Thyroid gland (tissue), 4 donors: ENCODE data around the gene SYCE1. TPM values are rescaled to one million over a fixed set of nuclear protein-coding genes. Genes with fewer than 3 reads are reported as not detected.

Experiments used
- DNase-seq, 2 donors: peaks; one replicate each; pipeline ENCODE4 v3.0.0-alpha.2; 2019
- H3K27ac ChIP-seq, 3 donors: fragments of 200-600 bp; sonication (generic); 1 replicate in 2 of 3; 2 replicates in 1 of 3; pipeline ENCODE4 v1.5.1; 2016 to 2019; ENCODE audit warnings: mild to moderate bottlenecking in 1 of 3, moderate library complexity in 1 of 3
- H3K27me3 ChIP-seq: fragments of 200-600 bp; sonication (generic); one replicate; pipeline ENCODE4 v1.5.1; 2019
- H3K36me3 ChIP-seq, 2 donors: fragments of 200-600 bp; sonication (generic); one replicate each; pipeline ENCODE4 v1.5.1; 2016 to 2019
- H3K4me1 ChIP-seq, 2 donors: fragments of 200-600 bp; sonication (generic); one replicate each; pipeline ENCODE4 v1.5.1; 2017 to 2019
- H3K4me3 ChIP-seq, 3 donors: fragments of 200-600 bp; sonication (generic); replicated peaks in 1 of 3; 1 replicate in 2 of 3; 2 replicates in 1 of 3; pipeline ENCODE4 v1.5.1; 2016; ENCODE audit warnings: mild to moderate bottlenecking in 1 of 3
- H3K9me3 ChIP-seq: fragments of 200-600 bp; sonication (generic); one replicate; pipeline ENCODE4 v1.5.1; 2017
- CTCF ChIP-seq, 6 experiments: fragments of 200-600 bp in 3 of 6; fragments of 450-650 bp in 3 of 6; sonication (generic) in 3 of 6; IDR thresholded peaks; one replicate each; pipeline ENCODE4 v1.5.1; 2016 to 2019; ENCODE audit warnings: antibody characterized with exemption in 6 of 6, mild to moderate bottlenecking in 2 of 6, inconsistent platforms in 1 of 6, moderate library complexity in 1 of 6
- POLR2A ChIP-seq, 2 donors: fragments of 450-650 bp; IDR thresholded peaks; one replicate each; pipeline ENCODE4 v1.6.1; 2017; ENCODE audit warnings: antibody characterized with exemption in 2 of 2, mild to moderate bottlenecking in 2 of 2, moderate library complexity in 1 of 2
- WGBS, 2 donors: methylation state at CpG; one replicate each; pipeline ENCODE4 v1.1.5; 2017; 5-methylcytosine and 5-hydroxymethylcytosine counted together
- intact Hi-C: fragments of 100-400 bp; cut with DNase I; formaldehyde crosslinking; loops from one replicate; pipeline ENCODE4 v1.15.1; 2023
- total RNA-seq, 4 donors: library from RNA; depleted of rRNA; stranded (reverse); fragments of >200 nt; gene quantifications; one replicate each; pipeline ENCODE4 v1.2.3, GENCODE V29; 2016

Gene SYCE1
- 1 to 10 TPM in 2 of 4 donors, not detected in 2; 1.0 to 6.4 TPM for total RNA-seq

DNA sequence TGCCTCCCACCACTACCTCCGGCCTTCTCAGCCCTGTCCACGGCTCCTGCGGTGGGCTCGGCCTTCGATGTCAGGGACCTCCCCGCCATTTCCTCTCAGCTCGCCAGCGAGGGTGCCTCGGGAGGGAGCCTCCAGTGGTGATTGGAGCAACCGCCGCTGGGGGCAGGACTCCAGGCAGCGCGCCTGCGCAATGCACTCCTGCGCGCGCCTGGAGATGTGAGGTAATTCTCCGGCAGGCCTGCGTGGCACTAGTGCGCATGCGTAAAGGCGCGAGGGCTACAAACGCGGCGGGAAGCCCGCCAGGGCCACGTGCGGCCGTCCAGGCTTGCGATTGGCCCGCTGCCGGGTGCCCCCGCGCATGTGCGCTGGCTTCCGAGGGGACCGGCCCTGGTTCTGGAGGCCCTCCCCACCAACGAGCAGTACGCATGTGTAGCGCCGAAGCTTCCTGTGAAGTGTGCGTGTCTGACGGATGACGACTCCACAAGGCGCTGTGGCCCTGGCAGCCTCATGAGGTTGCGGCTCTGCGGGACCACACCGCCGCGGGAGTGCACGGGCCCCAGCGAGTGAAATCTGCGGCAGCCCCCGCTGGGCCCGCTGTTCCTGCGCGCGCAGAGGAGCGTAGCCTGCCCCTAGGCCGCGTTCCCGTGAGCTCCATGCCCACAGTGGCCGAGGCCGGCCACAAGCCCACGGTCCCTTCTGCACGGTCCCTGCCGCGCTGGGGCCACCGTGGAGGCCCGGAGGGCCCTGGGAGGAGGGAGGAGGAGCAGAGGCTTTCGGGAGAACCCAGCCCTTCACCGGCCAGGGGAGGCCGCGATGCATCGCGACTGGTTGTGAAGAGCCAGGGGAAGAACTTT, at the start of gene SYCE1:
Gene SYCE1 (minus strand): TSS at position 143 of the 854 bp plus-strand sequence. CDS start 54 bp downstream, at position 89.
- intact Hi-C loops = no loop called here
- TF ChIP-seq CTCF (IDR thresholded peaks at IDR 0.05) (peak in 1 of 6 experiments; percentile 36), POLR2A (IDR thresholded peaks at IDR 0.05) (no peak)
- Histone ChIP-seq H3K36me3 (no peaks in the 10 kb centered on the region), H3K27ac (no peak within 1 kb of the TSS), H3K4me1 (no peaks in the 10 kb centered on the region), H3K27me3 (no peaks in the 10 kb centered on the region), H3K4me3 (peak within 1 kb of the TSS in 1 of 3 donors; percentile 25), H3K9me3 (no peaks in the 10 kb centered on the region)
- DNase-seq = peak in 1 of 2 donors; percentile 89
- 43 to 67% methylated on average over 10 to 53 of the region's 77 CpGs for WGBS, 2 donors

GRCh38 chr10:133614830-133615580, 49.6 kb upstream of the SYCE1 start:
- H3K4me3 ChIP-seq = no peak overlapping the region
- 77 to 78% methylated on average over 10 of the region's 10 CpGs for WGBS, 2 donors
- H3K27ac ChIP-seq = no peak overlapping the region
- no peaks in the 10 kb centered on the region for H3K9me3 ChIP-seq
- intact Hi-C loops = no loop called here
- peak; percentile 66 to 81 for DNase-seq
- TF ChIP-seq POLR2A (IDR thresholded peaks at IDR 0.05) = no peak
- no peak for TF ChIP-seq CTCF (IDR thresholded peaks at IDR 0.05)
- no peaks in the 10 kb centered on the region for H3K27me3 ChIP-seq
- peaks cover 0 to 8% of the 10 kb centered on the region in 2 donors for H3K4me1 ChIP-seq
- no peaks in the 10 kb centered on the region for H3K36me3 ChIP-seq

DNA sequence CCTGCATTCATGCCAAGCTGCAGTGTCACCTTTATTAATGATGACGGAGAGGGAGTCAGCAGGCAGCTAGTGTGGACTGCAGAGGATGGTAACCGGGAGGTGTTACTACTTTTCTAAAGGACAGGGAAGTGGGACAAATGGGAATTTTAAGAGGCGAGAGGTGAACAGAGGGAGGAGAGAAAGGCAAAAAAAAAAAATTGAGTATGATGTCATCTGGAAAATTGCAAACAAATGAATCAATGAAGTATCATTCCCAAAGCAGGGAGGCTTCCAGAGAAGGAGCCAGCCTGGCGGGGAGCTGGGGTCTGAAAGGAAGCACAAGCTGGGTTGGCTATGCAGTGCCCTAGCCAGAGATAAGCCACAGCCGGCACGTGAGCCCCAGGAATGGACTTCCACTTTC, 48.3 kb upstream of the SYCE1 start:
- TF ChIP-seq CTCF (IDR thresholded peaks at IDR 0.05) (no peak), POLR2A (IDR thresholded peaks at IDR 0.05) (no peak)
- 65 to 77% methylated on average over 6 of the region's 6 CpGs for WGBS, 2 donors
- H3K36me3 ChIP-seq = no peaks in the 10 kb centered on the region
- peaks cover 0 to 8% of the 10 kb centered on the region in 2 donors for H3K4me1 ChIP-seq
- intact Hi-C loops = no loop called here
- no peaks in the 10 kb centered on the region for H3K27me3 ChIP-seq
- H3K9me3 ChIP-seq = no peaks in the 10 kb centered on the region
- no peak for DNase-seq
- no peak overlapping the region for H3K4me3 ChIP-seq
- H3K27ac ChIP-seq = no peak overlapping the region

GRCh38 chr10:133611079-133611478, 45.7 kb upstream of the SYCE1 start:
- no peak overlapping the region for H3K4me3 ChIP-seq
- no peaks in the 10 kb centered on the region for H3K27me3 ChIP-seq
- TF ChIP-seq POLR2A (IDR thresholded peaks at IDR 0.05) = no peak
- no peak for TF ChIP-seq CTCF (IDR thresholded peaks at IDR 0.05)
- intact Hi-C loops = no loop called here
- no peak for DNase-seq
- no peak overlapping the region for H3K27ac ChIP-seq
- no peaks in the 10 kb centered on the region for H3K36me3 ChIP-seq
- peaks cover 0 to 4% of the 10 kb centered on the region in 2 donors for H3K4me1 ChIP-seq
- H3K9me3 ChIP-seq = no peaks in the 10 kb centered on the region
- WGBS, 2 donors = 60 to 74% methylated on average over 4 of the region's 4 CpGs
